Gastroesophageal sphincter (tissue), 3 donors: Measurements from ENCODE around the gene GPR150.

Source experiments
- CTCF ChIP-seq, 4 experiments: fragments of 200-600 bp in 2 of 4; fragments of 450-650 bp in 2 of 4; sonication (generic) in 1 of 4; IDR thresholded peaks; one replicate each; pipeline ENCODE4 v1.5.1; 2017 to 2019; ENCODE audit warnings: antibody characterized with exemption in 4 of 4, mild to moderate bottlenecking in 2 of 4, moderate library complexity in 2 of 4
- EP300 ChIP-seq: sonication (generic); formaldehyde crosslinking; IDR thresholded peaks from one replicate; pipeline ENCODE4 v1.6.1; 2017; ENCODE audit warnings: antibody characterized with exemption, mild to moderate bottlenecking
- POLR2A ChIP-seq, 2 donors: fragments of 450-650 bp; IDR thresholded peaks; one replicate each; pipeline ENCODE4 v1.6.1; 2017; ENCODE audit warnings: antibody characterized with exemption in 2 of 2, mild to moderate bottlenecking in 2 of 2, moderate library complexity in 1 of 2
- POLR2AphosphoS5 ChIP-seq: sonication (generic); formaldehyde crosslinking; IDR thresholded peaks from one replicate; pipeline ENCODE4 v1.6.1; 2017; ENCODE audit warnings: antibody characterized with exemption

GRCh38 chr5:95595289-95595931, 24.5 kb upstream of the GPR150 start:
- TF ChIP-seq CTCF (IDR thresholded peaks at IDR 0.05) (no peak), POLR2A (IDR thresholded peaks at IDR 0.05) (no peak), EP300 (no peak), POLR2AphosphoS5 (no peak)
